Right renal pelvis (tissue), 4 donors: Measurements from ENCODE around the gene FOS. TPM values are rescaled to one million over a fixed set of nuclear protein-coding genes. Genes with fewer than 3 reads are reported as not detected.
"Not testable (repeated sequence)": the region's sequence is repeated elsewhere in the genome, so short reads cannot be mapped to it uniquely, and the experiment has no call there.

Experiments
- DNase-seq, 4 donors: peaks; one replicate each; pipeline ENCODE4 v3.0.0-alpha.2; 2013; ENCODE audit warnings: low read depth in 4 of 4, low spot score in 3 of 4, missing footprints in 1 of 4
- polyA plus RNA-seq, 4 donors: library from polyadenylated mRNA; unstranded; fragments of 120-200 nt; gene quantifications; one replicate each; pipeline ENCODE4 v1.2.1, GENCODE V29; 2013; ENCODE audit not compliant: insufficient read length in 4 of 4

Gene FOS
- polyA plus RNA-seq, 4 donors = 37.3 to 832 (median 397) TPM

DNA sequence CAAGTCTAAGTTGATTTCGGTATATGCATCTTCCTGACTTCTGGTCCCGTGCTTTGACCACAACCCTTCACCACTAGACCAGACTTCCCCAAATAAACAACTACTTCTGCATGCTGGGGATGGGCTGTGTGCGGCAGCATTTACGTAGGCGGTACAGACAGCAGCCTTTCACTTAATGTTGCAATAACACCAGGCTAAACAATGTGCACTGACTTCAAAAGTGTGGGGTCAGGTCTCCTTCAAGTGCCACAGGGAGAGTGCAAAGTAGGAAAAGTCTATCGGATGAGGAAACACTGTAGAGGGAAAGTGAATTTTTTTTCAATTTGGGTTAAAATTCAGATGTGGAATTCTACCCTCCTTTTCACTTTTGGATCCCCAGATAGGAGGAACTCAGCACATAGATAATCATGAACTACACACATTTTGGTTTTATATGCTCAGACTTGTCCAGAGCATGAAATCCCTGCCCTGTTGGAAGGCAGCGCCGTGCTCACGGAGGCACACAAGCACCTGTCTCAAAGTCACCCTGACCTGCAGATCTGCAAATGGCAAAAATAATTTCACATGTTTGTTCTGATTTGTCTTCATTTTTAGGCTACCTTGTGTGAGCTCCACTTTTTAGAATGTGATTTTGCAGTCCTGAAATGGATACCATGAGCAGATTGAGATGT lies 3.6 kb upstream of the FOS start:
- no peak for DNase-seq

DNA sequence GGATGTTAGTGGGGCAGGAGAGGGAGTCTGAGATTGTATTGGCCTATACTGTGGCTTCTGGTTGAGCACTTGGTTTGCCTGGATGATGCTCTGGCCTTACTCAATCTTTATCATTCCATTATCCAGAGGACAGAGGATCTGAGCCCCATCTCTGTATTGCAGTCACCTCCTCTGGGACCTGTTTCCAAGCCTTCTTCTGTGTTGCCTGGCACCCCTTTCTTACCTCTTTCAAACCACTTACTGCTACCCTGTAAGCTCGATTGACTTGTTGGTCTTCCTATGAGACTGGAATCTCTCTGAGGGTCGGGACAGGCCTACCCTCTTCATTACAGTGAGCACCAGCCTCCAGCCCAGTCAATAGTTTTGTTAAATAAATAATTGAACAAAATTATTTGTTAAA lies 3.0 kb upstream of the FOS start:
- no peak for DNase-seq

DNA sequence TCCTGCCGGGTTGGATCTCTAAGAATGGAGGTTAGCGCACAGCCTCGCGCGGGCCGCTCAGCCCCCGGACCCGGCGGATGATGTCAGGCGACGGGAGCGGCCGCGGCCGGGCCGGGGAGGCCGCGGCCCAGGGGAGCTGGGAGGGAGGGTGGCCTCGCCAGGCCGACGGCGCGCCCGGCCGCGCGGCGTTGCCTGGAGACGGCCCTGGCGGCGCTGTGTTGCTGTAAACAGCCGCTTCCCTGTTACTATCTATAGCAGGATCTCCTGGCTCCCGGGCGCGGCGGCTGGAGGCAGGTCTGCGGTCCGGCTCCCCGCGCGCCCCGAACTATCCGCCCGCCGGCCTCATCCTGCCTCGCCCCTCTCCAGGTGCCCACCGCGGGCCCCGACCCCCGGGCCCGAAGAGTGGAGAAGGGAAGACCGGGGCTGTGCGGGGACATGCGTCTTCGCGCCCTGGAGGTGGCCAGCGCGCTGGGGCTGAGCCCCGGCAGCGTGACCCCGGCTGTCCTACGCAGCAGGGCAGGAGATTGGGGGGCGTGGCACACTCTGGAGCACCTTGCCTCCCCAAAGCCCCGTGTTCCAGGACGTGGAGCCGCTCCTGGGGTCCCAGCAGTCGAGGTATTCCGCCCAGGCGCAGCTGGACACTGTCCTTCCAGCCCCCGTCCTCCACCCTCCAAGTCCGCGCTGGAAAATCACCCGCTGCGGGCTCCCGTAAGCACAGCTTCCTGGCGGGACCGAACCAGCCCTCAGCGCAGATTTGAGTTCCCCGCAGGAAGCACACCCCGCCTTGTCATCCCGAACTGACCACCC lies 1.4 kb upstream of the FOS start:
- DNase-seq = peak in 1 of 4 donors; percentile 78

DNA sequence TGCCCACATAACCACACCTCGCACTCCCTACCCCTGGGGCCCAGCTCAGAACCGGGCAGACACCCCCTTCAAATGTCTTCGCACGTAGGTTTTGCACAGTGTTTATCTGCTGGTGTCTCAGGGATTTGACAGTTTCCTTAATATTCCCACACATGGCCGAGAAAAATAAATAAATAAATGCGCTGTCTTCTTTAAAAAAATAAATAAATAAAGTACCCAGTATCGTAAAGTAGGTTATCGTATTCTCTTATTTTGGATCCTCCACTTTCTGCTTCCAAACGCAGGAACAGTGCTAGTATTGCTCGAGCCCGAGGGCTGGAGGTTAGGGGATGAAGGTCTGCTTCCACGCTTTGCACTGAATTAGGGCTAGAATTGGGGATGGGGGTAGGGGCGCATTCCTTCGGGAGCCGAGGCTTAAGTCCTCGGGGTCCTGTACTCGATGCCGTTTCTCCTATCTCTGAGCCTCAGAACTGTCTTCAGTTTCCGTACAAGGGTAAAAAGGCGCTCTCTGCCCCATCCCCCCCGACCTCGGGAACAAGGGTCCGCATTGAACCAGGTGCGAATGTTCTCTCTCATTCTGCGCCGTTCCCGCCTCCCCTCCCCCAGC lies 710 bp upstream of the FOS start:
- no peak for DNase-seq

DNA sequence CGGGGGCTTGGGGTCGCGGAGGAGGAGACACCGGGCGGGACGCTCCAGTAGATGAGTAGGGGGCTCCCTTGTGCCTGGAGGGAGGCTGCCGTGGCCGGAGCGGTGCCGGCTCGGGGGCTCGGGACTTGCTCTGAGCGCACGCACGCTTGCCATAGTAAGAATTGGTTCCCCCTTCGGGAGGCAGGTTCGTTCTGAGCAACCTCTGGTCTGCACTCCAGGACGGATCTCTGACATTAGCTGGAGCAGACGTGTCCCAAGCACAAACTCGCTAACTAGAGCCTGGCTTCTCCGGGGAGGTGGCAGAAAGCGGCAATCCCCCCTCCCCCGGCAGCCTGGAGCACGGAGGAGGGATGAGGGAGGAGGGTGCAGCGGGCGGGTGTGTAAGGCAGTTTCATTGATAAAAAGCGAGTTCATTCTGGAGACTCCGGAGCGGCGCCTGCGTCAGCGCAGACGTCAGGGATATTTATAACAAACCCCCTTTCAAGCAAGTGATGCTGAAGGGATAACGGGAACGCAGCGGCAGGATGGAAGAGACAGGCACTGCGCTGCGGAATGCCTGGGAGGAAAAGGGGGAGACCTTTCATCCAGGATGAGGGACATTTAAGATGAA lies 630 bp downstream of the FOS start:
- DNase-seq = no peak

DNA sequence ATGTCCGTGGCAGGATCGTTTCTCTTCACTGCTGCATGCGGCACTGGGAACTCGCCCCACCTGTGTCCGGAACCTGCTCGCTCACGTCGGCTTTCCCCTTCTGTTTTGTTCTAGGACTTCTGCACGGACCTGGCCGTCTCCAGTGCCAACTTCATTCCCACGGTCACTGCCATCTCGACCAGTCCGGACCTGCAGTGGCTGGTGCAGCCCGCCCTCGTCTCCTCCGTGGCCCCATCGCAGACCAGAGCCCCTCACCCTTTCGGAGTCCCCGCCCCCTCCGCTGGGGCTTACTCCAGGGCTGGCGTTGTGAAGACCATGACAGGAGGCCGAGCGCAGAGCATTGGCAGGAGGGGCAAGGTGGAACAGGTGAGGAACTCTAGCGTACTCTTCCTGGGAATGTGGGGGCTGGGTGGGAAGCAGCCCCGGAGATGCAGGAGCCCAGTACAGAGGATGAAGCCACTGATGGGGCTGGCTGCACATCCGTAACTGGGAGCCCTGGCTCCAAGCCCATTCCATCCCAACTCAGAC lies 1.2 kb downstream of the FOS start:
- DNase-seq = no peak

DNA sequence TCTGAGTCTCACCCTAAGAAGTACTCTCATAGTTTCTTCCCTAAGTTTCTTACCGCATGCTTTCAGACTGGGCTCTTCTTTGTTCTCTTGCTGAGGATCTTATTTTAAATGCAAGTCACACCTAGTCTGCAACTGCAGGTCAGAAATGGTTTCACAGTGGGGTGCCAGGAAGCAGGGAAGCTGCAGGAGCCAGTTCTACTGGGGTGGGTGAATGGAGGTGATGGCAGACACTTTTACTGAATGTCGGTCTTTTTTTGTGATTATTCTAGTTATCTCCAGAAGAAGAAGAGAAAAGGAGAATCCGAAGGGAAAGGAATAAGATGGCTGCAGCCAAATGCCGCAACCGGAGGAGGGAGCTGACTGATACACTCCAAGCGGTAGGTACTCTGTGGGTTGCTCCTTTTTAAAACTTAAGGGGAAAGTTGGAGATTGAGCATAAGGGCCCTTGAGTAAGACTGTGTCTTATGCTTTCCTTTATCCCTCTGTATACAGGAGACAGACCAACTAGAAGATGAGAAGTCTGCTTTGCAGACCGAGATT lies 1.7 kb downstream of the FOS start:
- DNase-seq = no peak

DNA sequence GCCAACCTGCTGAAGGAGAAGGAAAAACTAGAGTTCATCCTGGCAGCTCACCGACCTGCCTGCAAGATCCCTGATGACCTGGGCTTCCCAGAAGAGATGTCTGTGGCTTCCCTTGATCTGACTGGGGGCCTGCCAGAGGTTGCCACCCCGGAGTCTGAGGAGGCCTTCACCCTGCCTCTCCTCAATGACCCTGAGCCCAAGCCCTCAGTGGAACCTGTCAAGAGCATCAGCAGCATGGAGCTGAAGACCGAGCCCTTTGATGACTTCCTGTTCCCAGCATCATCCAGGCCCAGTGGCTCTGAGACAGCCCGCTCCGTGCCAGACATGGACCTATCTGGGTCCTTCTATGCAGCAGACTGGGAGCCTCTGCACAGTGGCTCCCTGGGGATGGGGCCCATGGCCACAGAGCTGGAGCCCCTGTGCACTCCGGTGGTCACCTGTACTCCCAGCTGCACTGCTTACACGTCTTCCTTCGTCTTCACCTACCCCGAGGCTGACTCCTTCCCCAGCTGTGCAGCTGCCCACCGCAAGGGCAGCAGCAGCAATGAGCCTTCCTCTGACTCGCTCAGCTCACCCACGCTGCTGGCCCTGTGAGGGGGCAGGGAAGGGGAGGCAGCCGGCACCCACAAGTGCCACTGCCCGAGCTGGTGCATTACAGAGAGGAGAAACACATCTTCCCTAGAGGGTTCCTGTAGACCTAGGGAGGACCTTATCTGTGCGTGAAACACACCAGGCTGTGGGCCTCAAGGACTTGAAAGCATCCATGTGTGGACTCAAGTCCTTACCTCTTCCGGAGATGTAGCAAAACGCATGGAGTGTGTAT lies 2.4 kb downstream of the FOS start:
- no peak for DNase-seq

DNA sequence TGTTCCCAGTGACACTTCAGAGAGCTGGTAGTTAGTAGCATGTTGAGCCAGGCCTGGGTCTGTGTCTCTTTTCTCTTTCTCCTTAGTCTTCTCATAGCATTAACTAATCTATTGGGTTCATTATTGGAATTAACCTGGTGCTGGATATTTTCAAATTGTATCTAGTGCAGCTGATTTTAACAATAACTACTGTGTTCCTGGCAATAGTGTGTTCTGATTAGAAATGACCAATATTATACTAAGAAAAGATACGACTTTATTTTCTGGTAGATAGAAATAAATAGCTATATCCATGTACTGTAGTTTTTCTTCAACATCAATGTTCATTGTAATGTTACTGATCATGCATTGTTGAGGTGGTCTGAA lies 3.0 kb downstream of the FOS start:
- no peak for DNase-seq

DNA sequence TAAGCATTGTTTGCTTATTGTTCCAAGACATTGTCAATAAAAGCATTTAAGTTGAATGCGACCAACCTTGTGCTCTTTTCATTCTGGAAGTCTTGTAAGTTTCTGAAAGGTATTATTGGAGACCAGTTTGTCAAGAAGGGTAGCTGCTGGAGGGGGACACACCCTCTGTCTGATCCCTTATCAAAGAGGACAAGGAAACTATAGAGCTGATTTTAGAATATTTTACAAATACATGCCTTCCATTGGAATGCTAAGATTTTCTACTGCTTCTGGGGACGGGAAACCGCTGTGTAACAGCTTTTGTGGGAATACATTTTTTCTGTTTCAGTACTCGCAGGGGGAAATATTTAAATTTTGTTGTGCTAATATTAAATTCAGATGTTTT lies 3.5 kb downstream of the FOS start:
- DNase-seq = no peak

DNA sequence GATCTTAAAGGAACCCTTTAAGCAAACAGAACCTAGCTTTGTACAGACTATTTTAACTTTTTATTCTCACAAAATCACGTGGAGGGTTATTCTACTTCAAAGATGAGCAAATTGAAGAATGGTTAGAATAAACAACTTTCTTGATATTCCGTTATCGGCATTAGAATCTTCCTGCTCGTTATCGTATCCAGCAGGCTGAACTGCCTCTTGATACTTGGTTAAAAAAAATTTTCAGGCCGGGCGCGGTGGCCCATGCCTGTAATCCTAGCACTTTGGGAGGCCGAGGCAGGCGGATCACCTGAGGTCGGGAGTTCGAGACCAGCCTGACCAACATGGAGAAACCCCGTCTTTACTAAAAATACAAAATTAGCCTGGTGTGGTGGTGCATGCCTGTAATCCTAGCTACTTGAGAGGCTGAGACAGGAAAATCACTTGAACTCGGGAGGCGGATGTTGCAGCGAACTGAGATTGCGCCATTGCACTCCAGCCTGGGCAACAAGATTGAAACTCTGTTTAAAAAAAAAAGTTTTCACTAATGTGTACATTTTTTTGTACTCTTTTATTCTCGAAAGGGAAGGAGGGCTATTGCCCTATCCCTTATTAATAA lies 4.0 kb downstream of the FOS start:
- not testable (repeated sequence) for DNase-seq

DNA sequence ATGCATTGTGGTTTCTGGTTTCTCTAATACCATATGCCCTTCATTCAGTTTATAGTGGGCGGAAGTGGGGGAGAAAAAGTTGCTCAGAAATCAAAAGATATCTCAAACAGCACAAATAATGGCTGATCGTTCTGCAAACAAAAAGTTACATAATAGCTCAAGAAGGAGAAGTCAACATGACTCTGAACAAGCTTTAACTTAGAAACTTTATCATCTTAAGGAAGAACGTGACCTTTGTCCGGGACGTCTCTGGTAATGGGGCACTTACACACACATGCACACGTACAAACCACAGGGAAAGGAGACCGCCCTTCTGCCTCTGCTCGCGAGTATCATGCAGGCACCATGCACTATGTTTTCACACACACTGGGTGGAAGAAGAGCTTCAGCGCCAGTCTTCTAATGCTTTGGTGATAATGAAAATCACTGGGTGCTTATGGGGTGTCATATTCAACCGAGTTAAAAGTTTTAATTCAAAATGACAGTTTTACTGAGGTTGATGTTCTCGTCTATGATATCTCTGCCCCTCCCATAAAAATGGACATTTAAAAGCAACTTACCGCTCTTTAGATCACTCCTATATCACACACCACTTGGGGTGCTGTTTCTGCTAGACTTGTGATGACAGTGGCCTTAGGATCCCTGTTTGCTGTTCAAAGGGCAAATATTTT lies 4.7 kb downstream of the FOS start:
- no peak for DNase-seq

DNA sequence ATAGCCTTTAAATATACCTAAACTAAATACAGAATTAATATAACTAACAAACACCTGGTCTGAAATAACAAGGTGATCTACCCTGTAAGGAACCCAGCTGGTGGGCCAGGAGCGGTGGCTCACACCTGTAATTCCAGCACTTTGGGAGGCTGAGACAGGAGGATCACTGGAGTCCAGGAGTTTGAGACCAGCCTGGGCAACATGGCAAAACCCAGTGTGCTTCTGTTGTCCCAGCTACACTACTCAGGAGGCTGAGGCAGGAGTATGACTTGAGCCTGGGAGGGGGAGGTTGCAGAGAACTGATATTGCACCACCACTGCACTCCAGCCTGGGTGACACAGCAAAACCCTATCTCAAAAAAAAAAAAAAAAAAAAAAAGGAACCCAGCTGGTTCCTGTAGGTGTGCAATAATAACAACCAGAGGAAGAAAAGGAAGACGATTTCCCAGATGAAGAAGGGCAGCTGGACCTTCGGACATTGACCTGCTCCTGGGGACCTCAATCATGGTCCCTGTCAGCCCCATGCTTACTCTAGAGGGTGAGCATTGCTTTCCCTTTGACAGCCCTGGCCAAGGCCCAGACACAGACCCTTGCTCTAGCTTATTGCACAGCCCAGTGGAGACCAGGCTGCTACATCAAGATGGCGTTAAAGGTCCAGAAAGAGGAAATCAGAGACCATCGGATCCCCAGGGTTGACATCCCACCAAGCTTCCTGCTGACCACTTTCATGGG lies 5.4 kb downstream of the FOS start:
- DNase-seq = no peak

DNA sequence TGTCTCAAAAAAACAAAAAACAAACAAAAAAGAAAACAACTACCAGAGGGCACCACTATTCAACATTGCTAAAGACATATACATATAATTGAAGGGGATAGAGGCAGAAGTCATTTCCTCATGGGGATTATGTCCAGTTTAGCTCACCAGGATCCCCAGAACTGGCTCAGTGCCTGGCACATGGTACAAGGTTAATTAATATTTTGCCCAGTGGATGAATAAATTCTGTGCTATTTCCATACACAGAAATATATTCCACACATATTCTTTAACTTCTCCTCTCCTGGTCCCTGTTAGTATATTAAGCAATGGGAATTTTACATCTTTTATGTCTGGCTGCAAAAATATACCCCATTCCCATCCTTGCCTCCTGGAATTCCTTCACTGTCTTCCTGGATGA lies 6.7 kb downstream of the FOS start:
- DNase-seq = no peak

DNA sequence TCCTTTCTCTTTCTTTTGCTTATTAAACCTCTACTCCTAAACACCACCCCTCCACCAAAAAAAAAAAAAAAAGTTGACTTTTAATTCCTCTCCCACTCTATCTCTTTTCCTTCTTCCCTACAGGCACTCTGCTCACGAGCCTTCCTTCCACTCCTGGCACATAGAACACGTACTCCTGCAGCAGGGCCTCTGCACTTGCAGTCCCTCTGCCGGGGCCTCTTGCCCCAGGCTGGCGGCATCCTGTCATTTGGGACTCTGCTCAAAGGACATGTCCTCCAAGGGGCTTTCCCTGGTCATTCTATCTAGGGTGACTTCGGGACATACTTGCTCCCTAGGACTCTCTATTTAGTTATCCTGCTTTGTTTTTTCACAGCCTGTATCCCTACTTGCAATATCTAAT lies 7.7 kb downstream of the FOS start:
- DNase-seq = no peak

DNA sequence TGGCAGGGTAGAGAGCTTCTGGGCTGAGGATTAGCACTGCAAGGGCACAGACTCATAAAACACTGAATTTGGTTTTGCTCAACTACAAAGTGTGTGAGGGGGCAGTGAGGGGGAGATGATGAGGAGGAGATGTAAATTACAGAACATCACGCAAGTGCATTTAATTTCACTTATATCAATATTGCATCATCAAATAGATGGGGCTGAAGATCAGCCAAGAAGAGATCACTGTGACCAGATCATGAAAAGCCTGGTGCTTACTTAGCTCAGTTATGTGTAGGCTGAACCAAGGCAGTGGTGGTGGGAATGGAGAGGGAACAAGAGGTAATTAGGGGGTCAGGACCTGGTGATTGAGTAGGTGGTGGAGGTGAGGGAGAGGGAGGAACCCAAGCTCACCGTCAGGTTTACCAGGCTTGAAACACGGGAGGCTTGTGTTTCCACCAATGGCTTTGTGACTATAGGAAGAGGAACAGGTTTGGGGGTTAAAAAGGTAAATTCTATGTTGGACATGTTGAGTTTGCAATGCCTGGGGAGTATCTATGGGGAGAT lies 11.3 kb downstream of the FOS start:
- DNase-seq = no peak

DNA sequence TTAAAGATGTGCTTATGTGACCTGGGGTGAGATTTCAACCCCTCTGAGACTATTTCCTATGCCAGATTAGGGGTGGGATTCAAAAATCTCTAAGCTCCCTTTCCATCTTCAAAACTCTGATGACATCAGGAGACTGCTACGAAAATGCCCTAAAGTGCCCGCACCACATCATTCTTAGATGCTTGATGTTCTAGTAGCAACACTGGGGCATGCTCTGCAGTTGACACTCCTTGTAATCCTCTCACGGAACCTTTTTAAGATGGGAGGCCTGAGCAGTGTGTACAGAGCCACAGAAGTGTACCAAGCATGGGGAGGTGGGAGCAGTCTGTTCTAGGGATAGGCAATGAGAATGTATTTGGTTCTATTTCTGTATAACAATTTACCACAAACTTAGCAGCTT lies 12.2 kb downstream of the FOS start:
- DNase-seq = no peak

DNA sequence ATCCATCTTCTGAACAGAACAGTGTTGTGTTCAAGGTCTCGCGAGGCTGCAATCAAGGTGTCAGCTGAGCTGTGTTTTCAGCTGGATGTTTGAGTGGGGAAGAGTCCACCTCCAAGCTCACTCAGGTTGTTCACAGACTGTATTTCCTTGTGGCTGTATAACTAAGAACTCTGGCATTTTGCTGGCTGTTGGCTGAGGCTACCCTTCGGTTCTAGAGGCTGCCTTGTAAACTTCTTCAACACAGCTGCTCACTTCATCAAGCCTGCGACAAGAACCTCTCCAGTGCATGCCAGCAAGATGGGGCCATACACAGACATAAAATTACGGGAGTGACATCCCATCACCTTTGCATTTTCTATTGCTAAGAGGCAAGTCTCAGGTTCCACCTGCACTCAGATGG lies 12.7 kb downstream of the FOS start:
- DNase-seq = no peak
